Measurements from ENCODE around the gene RAB36.

The RAB36 gene

GRCh38 chr22:23108249-23109078 is 36.8 kb upstream of the RAB36 start:
- no peak for DNase-seq (ENCODE audit: low read depth)

DNA sequence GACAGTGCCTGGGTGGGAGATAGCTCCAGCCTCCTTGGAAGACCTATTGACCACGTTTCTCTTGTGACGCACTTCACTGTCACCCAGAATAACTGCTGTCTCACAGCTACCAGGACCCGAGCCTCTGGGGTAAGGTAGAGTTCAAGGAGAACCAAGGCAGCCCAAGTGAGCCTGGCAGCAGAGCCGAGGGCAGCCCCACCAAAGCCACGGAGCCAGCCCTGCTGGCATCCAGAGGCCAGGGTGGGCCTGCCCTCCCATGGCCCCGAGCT is 36.3 kb upstream of the RAB36 start:
- no peak for DNase-seq (ENCODE audit: low read depth)

DNA sequence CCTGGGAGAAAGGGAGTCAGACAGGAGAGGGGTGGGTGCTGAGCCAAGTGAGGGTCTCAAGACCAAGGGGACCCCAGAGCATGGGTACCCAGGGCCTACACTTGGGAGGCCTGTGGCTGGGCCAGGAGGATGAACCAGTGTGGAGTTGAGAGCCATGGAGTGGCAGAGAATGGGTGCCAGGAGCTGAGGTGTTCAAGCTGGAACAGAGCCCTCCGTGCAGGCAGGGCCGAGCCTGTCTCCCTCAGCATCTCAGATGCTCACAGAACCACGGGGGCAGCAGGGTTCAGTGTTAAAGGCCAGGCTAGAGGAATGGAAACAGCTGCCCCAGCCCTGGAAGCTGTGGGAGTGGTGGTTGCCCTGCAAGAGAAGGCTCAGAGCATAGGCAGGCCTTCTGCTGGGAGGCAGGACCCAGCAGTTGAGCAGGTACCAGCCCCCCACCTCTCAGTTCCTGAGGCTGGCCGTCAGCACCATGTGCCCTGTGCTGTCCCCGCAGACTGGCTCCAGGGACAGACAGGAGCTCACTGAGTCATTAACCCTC is 35.8 kb upstream of the RAB36 start:
- no peak for DNase-seq (ENCODE audit: low read depth)

- DNase-seq (ENCODE audit: low read depth) = no peak
Observed at GRCh38 chr22:23110190-23110921, 34.9 kb upstream of the RAB36 start.

DNA sequence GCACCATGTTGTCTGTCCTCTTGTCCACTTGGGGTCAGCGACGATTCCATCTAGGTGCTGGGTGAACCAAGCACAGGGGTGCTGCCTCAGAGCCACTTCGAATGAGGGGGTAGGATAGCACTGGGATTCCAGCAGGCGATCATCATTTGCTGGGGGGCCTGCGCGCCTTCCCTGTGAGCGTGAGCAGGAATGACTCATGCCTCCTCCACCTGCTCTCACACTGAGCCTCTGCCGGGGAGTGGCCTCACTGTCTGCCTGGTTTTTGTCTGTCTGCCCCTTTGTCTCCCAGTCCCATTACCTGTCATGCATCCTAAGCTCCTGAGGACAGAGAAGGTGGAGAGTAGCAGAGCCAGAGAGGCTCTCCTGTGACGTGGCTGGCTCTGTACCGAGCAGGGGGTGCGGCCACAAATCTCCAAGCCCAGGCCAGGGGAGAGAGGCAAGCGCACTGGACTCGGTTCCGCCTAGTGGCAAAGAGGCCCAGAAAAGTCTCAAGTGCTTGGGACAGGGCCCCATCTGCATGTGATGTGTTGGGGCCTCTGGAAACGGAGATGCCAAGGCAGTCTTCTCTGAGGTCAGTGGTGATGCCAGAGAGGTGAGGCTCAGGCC is 34.3 kb upstream of the RAB36 start:
- DNase-seq (ENCODE audit: low read depth) = no peak

GRCh38 chr22:23112472-23113012 is 32.7 kb upstream of the RAB36 start:
- no peak for DNase-seq (ENCODE audit: low read depth)

DNA sequence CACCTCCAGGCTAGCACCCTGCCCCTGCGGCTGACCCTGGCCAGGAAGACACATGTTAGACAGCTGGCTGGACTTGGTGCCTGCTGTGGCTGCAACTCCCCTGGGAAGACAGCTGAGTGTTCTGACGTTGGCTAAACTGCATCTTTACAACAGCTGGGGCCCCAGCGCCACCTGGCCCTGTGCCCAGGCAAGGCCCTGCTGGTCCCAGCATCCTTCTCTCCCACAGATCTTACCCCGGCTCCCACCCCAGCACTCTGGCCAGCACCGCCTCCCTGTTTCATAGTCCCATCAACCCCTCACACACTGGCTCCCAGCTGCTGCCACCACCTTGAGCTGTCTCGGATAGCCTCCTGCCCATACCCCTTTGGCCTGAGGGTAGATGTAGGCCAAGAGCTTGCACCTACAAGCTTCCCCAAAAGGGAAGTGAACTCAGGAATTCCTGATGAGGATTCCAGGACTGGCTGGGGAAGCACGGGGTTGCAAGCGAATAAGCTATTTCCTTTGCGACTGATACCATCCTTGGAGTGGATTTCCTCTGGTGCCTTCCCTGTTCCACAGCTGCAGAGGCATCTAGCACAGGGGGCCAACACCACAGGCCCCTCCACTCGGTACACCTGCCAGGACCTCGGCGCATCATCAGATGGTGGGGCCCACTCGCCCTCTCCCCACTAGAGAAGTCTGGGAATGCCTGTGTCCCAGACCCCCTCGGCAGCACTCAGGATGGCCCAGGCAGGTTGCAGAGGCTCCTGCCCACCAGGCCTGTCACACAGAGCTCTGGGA is 32.0 kb upstream of the RAB36 start:
- no peak for DNase-seq (ENCODE audit: low read depth)

DNA sequence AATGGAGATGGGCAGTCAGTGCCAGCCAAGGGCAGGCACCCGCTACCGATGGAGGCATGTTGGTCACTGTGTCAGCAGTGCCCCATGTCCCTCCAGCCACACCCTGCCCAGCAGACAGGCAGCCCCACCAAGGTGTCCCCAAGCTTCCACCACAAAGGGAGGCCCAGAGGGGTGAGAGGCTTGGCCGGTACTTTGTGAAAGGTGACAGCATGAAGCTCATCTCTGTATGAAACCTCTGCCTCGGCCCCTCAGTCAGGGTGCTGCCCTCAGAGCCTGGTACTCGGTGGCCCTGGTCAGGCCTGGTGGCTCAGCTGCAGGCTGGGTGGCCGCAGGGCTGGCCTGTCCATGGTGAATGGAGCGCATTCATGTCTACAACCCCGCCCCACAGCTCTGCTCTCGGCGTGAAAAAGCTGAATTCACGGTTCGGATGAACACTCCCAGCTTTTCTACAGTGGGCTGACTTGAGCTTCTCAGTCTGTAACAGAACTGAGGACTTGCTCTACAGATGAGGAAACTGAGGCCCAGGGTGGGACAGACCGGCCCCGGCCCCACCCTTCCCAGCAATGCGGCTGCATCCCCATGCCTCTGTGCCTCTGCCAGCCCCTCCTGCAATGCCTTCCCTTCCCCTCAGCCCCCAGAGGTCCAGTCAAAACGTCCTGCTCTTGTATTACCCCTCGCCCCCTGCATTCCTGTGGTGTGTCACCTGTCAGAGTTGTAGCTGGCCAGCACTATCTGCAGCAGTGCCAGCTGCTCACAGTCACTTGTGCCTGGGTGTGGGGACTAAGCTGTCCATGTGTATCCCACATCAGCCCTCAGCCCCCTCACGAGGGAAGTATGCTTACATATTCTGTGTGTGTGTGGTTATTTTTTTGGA is 31.2 kb upstream of the RAB36 start:
- DNase-seq (ENCODE audit: low read depth) = no peak

DNA sequence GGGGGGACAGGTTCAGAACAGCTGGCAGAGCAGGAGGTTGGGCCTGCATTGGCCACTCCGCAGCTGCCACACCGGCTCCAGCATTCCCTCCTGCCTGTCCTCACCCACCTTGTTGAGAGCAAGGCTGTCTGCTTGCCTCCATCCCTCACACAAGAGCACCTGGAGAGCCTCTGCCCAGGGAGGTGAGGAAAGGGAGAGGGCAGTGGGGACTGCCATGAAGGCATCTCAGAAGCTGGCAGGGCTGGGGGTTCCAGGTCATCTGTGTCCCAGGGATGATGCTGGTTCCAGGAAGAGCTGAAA is 30.6 kb upstream of the RAB36 start:
- DNase-seq (ENCODE audit: low read depth) = no peak

DNA sequence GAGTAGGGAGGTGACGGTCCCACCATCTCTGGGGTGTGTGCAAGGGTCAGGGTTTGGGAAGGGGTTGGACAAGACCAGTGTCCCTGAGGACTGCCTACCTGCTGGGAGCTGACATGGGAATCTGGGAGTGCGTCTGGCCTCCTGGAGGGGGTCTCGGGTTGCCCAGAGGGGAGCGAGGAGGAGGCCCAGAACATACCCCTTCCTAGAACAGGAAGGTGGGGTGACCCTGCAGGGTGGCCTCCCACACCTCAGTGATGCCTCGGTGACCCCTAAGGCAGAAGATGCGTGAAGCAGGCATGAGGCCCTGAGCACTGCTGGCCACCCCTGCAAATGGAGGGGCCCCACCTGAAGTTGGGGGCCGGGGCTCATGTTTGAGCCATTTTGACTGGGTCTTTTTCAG is 29.9 kb upstream of the RAB36 start:
- no peak for DNase-seq (ENCODE audit: low read depth)

GRCh38 chr22:23115825-23116494 is 29.3 kb upstream of the RAB36 start:
- DNase-seq (ENCODE audit: low read depth) = no peak

- no peak for DNase-seq (ENCODE audit: low read depth)
Observed at GRCh38 chr22:23116506-23117263, 28.6 kb upstream of the RAB36 start.

DNA sequence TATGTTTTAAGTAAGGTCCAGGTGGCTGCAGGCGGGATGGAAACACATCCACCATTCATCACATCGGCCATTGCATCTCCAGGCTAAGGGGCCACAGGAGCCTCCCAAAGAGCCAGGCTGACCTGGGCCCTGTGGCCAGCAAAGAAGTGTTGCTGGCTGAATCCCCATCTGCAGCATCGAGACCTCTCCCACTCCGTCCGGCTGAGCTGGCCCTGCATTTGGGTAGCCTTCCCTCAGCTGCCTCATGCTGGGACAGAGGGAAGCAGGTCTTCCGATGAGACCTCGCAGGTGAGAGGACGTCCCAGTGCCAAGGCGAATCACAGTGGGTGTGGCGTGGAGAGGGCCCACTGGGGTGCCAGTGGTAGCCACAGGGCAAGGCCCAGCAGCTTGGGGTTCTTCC is 28.0 kb upstream of the RAB36 start:
- DNase-seq (ENCODE audit: low read depth) = no peak

DNA sequence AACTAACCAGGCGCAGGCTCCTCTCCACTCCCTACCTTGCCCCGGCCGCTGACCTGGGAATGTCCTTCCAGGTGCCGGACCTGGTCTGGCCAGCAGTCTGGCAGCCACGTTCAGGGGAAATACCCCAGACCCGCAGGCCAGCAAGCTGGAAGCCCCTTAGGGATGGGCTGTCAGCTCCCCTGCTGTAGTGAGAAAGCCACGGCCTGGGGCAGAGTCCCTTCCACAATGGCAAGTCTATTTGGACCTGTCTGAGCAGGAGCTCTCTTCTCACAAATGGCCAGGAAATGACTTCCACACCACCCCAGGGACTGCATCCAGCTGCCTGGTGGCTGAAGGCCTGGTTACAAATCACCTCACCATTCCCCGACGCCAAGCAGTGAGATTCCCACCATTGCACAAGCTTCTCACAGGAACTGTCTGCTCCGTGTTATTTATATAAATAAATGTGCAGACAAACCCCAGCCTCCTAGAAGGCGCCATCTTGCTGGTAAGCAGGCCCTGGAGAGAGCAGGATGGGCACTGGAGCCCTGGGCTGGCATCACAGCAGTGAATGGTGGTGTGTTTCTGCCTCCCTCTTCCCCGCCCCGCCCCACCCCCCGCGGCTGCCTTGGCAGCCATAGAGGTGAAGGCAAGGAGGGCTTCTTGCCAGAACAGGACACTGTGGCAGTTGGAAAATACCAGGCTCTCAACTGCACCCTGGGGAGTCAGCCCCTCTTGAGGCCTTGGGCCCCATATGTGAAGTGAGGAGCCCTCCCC is 27.2 kb upstream of the RAB36 start:
- no peak for DNase-seq (ENCODE audit: low read depth)

- DNase-seq (ENCODE audit: low read depth) = no peak
Observed at GRCh38 chr22:23118647-23119493, 26.4 kb upstream of the RAB36 start.

DNA sequence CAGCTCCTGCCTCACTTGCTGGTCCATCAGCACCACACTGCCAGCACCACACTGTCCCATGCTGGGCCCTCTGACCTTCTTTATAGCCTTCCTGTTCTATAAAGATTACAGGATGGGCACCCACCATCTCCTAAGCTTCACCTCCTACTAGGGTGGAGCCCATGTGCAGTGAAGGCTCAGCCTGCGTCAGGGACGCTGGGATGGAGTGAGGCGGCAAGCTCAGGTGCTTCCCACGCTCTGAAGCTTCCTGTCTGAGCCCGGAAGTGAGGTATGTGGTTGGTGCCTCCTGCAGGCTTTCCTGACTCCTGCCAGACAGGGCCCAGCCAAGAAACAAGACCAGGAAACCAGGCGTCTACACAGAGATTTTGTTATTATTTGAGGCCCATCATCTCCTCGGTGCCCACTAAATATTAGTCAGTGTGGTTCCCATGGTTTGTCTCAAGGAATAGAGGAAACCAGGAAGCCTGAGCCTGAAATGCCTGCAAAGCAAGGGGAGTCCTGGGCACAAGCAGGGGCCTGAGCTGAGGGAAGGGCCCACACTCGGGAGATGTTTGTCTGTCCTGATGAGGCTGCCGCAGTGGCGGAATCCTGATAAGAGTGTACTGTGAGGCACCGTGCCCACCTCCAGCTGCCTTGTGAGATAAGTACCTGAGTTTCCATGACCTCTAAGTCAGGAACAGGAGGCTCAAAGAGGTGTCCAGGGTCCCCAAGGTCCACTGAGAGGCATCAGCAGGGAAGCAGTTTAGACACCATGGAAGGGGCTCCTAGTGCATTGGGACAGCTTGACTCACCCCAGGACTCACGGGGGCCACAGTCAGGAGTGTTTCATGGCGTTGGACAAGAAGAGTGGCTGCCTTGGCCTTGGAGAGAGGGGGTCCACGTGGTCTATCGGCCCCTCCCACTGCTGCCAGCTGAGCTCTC is 25.5 kb upstream of the RAB36 start:
- DNase-seq (ENCODE audit: low read depth) = no peak

- no peak for DNase-seq (ENCODE audit: low read depth)
Observed at GRCh38 chr22:23120415-23120899, 24.8 kb upstream of the RAB36 start.

All from GM04503 (cell line).